Natural killer cell (primary cell): ENCODE results near the gene MAST1. TPM values are rescaled to one million over a fixed set of nuclear protein-coding genes. Genes with fewer than 3 reads are reported as not detected.
"Not testable (repeated sequence)": the region's sequence is repeated elsewhere in the genome, so short reads cannot be mapped to it uniquely, and the experiment has no call there.

Experiments used
- ATAC-seq, 3 donors: fragments of 150-1000 bp in 2 of 3; fragments of 200-7000 bp in 1 of 3; cut with Tn5 transposase; 1 replicate in 1 of 3; 2 replicates in 2 of 3; pipeline ENCODE4 v1.10.0; 2021; ENCODE audit warnings: mild to moderate bottlenecking in 2 of 3, moderate library complexity in 2 of 3
- DNase-seq, 2 donors: peaks; one replicate each; pipeline versions ENCODE4 v3.0.0 to v3.0.0-alpha.2; 2013 to 2021; ENCODE audit warnings: mixed read lengths in 1 of 2
- H3K27ac ChIP-seq: one replicate; pipeline ENCODE4 v1.5.1; 2013; ENCODE audit warnings: mild to moderate bottlenecking, low read length
- H3K27me3 ChIP-seq: one replicate; pipeline ENCODE4 v1.6.1; 2013; ENCODE audit warnings: low read length; ENCODE audit not compliant: control insufficient read depth, insufficient read depth
- H3K36me3 ChIP-seq: one replicate; pipeline ENCODE4 v1.6.1; 2013; ENCODE audit warnings: low read length; ENCODE audit not compliant: control insufficient read depth, insufficient read depth
- H3K4me1 ChIP-seq: one replicate; pipeline ENCODE4 v1.6.1; 2013; ENCODE audit warnings: low read length; ENCODE audit not compliant: control insufficient read depth, insufficient read depth
- H3K4me3 ChIP-seq: one replicate; pipeline ENCODE4 v1.5.1; 2013; ENCODE audit warnings: low read length
- H3K9me3 ChIP-seq: one replicate; pipeline ENCODE4 v1.6.1; 2013; ENCODE audit warnings: low read length; ENCODE audit not compliant: control insufficient read depth, insufficient read depth
- H3K27ac Mint-ChIP-seq, 2 donors: one replicate each; pipeline ENCODE4 v1.8.0; 2022; ENCODE audit warnings: mild to moderate bottlenecking in 2 of 2, mixed read lengths in 2 of 2, moderate library complexity in 1 of 2
- H3K27me3 Mint-ChIP-seq, 2 donors: one replicate each; pipeline ENCODE4 v1.8.0; 2022; ENCODE audit warnings: low read depth in 2 of 2, mixed read lengths in 2 of 2
- H3K36me3 Mint-ChIP-seq: one replicate; pipeline ENCODE4 v1.8.0; 2022; ENCODE audit warnings: mixed read lengths
- H3K4me1 Mint-ChIP-seq, 2 donors: one replicate each; pipeline ENCODE4 v1.8.0; 2022; ENCODE audit warnings: mixed read lengths in 2 of 2
- H3K4me3 Mint-ChIP-seq: one replicate; pipeline ENCODE4 v1.8.0; 2022; ENCODE audit warnings: mild to moderate bottlenecking, moderate library complexity, mixed read lengths
- H3K9me3 Mint-ChIP-seq, 2 donors: one replicate each; pipeline ENCODE4 v1.8.0; 2022; ENCODE audit warnings: mixed read lengths in 2 of 2
- CTCF ChIP-seq: fragments of 200-600 bp; IDR thresholded peaks from one replicate; pipeline ENCODE4 v1.8.0; 2022; ENCODE audit warnings: antibody characterized with exemption
- WGBS: methylation state at CpG from one replicate; pipeline ENCODE4 v1.1.7; 2013; ENCODE audit warnings: missing lambda C conversion rate; ENCODE audit not compliant: insufficient coverage; 5-methylcytosine and 5-hydroxymethylcytosine counted together
- intact Hi-C: fragments of 100-400 bp; cut with micrococcal nuclease; formaldehyde crosslinking; loops from one replicate; pipeline ENCODE4 v1.14.2; 2022
- total RNA-seq, 4 donors: library from RNA; stranded (reverse); fragments of 120-200 nt in 1 of 4; gene quantifications; one replicate each; pipeline versions ENCODE4 v1.2.3 to v1.2.4, GENCODE V29; 2013 to 2022

MAST1 gene
- total RNA-seq, 3 donors from 2014 or later (not counting 1 experiment from before 2014, with no cell fraction given), result 0.07 to 0.88 TPM; not detected in 1

- peak overlapping the region; percentile 55 for H3K4me3 Mint-ChIP-seq
- H3K27ac ChIP-seq, result peak overlapping the region; percentile 72
- peak overlapping the region; percentile 83 to 88 for H3K27ac Mint-ChIP-seq
These were observed 75.8 kb downstream of the MAST1 start for GRCh38 chr19:12913851-12914690.

GRCh38 chr19:12915860-12916259 lies 77.5 kb downstream of the MAST1 start:
- H3K4me3 Mint-ChIP-seq, H3K27ac ChIP-seq, intact Hi-C loops, H3K27me3 ChIP-seq, DNase-seq, H3K36me3 ChIP-seq, H3K4me3 ChIP-seq, H3K9me3 ChIP-seq, H3K9me3 Mint-ChIP-seq, H3K27me3 Mint-ChIP-seq, ATAC-seq, H3K36me3 Mint-ChIP-seq: not testable (repeated sequence)
- 90% methylated on average over 4 of the region's 4 CpGs for WGBS
- Mint-ChIP-seq H3K4me1 (peaks cover 17 to 28% of the 10 kb centered on the region in 2 donors), H3K27ac (peak overlapping the region in 1 of 2 donors; percentile 54)
- peaks cover 35% of the 10 kb centered on the region for H3K4me1 ChIP-seq

More at GRCh38 chr19:12913851-12914690, 75.8 kb downstream of the MAST1 start:
- Histone ChIP-seq H3K4me3 (no peak overlapping the region), H3K27me3 (no peaks in the 10 kb centered on the region), H3K36me3 (no peaks in the 10 kb centered on the region), H3K4me1 (peaks cover 28% of the 10 kb centered on the region), H3K9me3 (no peaks in the 10 kb centered on the region)
- no peak for TF ChIP-seq CTCF
- Mint-ChIP-seq H3K27me3 (no peaks in the 10 kb centered on the region), H3K4me1 (peaks cover 13 to 21% of the 10 kb centered on the region in 2 donors), H3K9me3 (no peaks in the 10 kb centered on the region), H3K36me3 (no peaks in the 10 kb centered on the region)
- 35% methylated on average over 11 of the region's 12 CpGs for WGBS
- intact Hi-C loops, result no loop called here
- ATAC-seq (peak; percentile 75 to 84 (median 80)), DNase-seq (peak; percentile 25 to 79)

DNA sequence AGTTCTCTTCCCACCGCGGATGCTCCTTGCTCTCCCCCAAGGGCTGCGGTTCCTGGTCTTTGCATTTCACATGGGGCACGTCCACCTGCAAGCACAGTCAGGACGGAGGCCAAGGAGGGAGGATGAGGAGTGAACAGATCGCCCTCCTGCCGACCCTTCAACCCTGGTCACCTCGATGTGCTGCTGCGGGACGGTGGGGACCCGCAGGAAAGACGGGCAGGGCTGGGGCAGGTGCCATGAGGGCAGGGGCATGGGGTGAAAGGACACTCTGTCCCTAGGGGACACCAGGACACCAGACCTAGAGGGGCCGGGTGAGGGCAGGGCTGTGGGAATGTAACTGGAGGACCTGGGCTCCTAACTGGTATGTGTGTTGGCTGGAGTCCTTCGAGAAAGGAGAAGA lies 79.9 kb downstream of the MAST1 start:
- Histone ChIP-seq H3K27ac (no peak overlapping the region), H3K36me3 (peaks cover 10% of the 10 kb centered on the region), H3K9me3 (no peaks in the 10 kb centered on the region), H3K4me1 (peaks cover 31% of the 10 kb centered on the region), H3K4me3 (no peak overlapping the region), H3K27me3 (no peaks in the 10 kb centered on the region)
- H3K9me3 Mint-ChIP-seq, result no peaks in the 10 kb centered on the region
- peaks cover 6% of the 10 kb centered on the region for H3K36me3 Mint-ChIP-seq
- DNase-seq (no peak), ATAC-seq (no peak)
- no peak for TF ChIP-seq CTCF
- WGBS, result 96% methylated on average over 14 of the region's 14 CpGs
- no peaks in the 10 kb centered on the region for H3K27me3 Mint-ChIP-seq
- peak overlapping the region; percentile 84 to 89 for H3K27ac Mint-ChIP-seq
- intact Hi-C loops, result loop anchor here (2.0 kb wide), 2 partner anchors 15 to 27 kb away; partner anchors contain the start of genes FARSA and GCDH
- H3K4me1 Mint-ChIP-seq, result peaks cover 17 to 26% of the 10 kb centered on the region in 2 donors
- H3K4me3 Mint-ChIP-seq, result peak overlapping the region; percentile 85

DNA sequence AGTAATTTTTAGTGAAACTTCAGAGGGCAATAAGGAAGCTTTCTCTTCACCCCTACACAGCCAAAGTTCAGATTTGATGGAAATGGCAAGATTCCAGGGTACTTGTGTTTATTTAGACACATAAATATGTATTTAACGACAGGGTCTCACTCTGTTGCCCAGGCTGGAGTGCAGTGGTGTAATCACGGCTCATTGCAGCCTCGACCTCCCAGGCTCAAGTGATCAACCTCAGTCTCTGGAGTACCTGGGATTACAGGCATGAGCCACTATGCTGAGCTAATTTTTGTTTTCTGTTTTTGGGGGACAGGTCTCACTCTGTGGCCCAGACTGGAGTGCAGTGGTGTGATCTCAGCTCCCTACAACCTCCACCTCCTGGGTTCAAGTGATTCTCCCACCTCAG lies 82.7 kb downstream of the MAST1 start:
- Mint-ChIP-seq H3K9me3 (no peaks in the 10 kb centered on the region), H3K27ac (peak overlapping the region in 1 of 2 donors; percentile 89), H3K4me3 (no peak overlapping the region), H3K4me1 (peaks cover 7 to 13% of the 10 kb centered on the region in 2 donors), H3K27me3 (no peaks in the 10 kb centered on the region), H3K36me3 (peaks cover 7% of the 10 kb centered on the region)
- Histone ChIP-seq H3K9me3 (no peaks in the 10 kb centered on the region), H3K4me3 (no peak overlapping the region), H3K27me3 (no peaks in the 10 kb centered on the region), H3K36me3 (peaks cover 27% of the 10 kb centered on the region), H3K27ac (no peak overlapping the region), H3K4me1 (peaks cover 14% of the 10 kb centered on the region)
- 90% methylated on average over 3 of the region's 3 CpGs for WGBS
- DNase-seq, result no peak
- TF ChIP-seq CTCF, result no peak
- intact Hi-C loops, result no loop called here
- no peak for ATAC-seq
